Motor neuron (in vitro differentiated cells): ENCODE data around the gene CHST5. TPM values are rescaled to one million over a fixed set of nuclear protein-coding genes. Genes with fewer than 3 reads are reported as not detected.

Experiments
- ATAC-seq, 8 experiments: fragments of 200-7000 bp; cut with Tn5 transposase; replicated peaks in 6 of 8; 2 replicates each; pipeline ENCODE4 v1.8.0; 2021; ENCODE audit warnings: mild to moderate bottlenecking in 8 of 8, moderate library complexity in 8 of 8
- H3K27ac ChIP-seq, 2 donors: fragments of 250-450 bp; sonication (Bioruptor Pico); 2 replicates each; pipeline ENCODE4 v1.9.0; 2021; ENCODE audit warnings: antibody characterized with exemption in 2 of 2, mild to moderate bottlenecking in 2 of 2, moderate library complexity in 1 of 2
- H3K4me1 ChIP-seq, 2 donors: fragments of 250-450 bp; sonication (Bioruptor Pico); replicated peaks in 1 of 2; 2 replicates each; pipeline ENCODE4 v1.6.1; 2021; ENCODE audit warnings: antibody characterized with exemption in 2 of 2, mild to moderate bottlenecking in 2 of 2, moderate library complexity in 1 of 2
- H3K4me3 ChIP-seq, 5 donors: fragments of 250-450 bp; sonication (Bioruptor Pico); 2 replicates each; pipeline ENCODE4 v1.9.0; 2021; ENCODE audit warnings: antibody characterized with exemption in 5 of 5, mild to moderate bottlenecking in 5 of 5, moderate library complexity in 4 of 5
- WGBS, 10 experiments: fragments of 450-650 bp; shearing (Covaris generic); methylation state at CpG; one replicate each; pipeline ENCODE4 v1.0.0; 2022; 5-methylcytosine and 5-hydroxymethylcytosine counted together
- in situ Hi-C, 9 experiments: fragments of 400-800 bp; cut with MboI; loops; one replicate each; pipeline ENCODE4 v1.15.0; 2021; ENCODE audit warnings: low sequenced_read_pairs in 9 of 9, low pct_unique_long_range_greater_than_20kb in 2 of 9; ENCODE audit not compliant: unreplicated experiment in 9 of 9
- total RNA-seq, 8 experiments: library from RNA; unstranded; fragments of 300-600 nt; gene quantifications; 2 replicates each; pipeline versions ENCODE4 v1.2.3 to v1.2.4, GENCODE V29; 2022

The CHST5 gene
- total RNA-seq, 8 experiments from 2014 or later, result 0.20 to 1.5 (median 0.48) TPM

DNA sequence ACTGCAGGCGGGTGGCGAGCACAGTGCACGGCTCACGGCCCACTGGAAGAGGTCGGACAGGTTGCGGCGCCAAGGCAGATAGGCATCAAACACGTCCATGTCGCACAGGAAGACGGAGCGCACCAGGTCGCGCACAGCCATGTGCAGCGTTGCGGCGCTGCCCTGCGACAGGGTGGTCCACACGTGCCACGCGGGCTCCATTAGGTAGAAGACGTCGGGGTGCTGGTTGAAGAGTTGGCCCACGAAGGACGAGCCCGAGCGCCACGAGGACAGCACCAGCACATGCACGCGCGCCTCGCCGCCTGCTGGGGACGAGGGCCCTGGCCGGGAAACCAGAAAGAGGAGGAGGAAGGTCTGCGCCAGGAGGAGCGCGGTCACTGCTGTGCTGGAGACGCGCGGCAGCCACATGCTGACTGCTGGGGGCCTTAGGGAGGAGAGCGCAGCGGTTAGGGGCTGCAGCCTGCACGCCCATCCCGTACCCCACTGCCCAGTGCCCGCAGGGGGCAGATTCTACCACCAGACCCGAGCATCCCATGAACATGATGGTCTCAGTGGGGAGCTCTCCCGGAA, 56.4 kb downstream of the CHST5 start:
- no peak for ATAC-seq
- Histone ChIP-seq H3K4me3 (no peak overlapping the region), H3K4me1 (no peaks in the 10 kb centered on the region), H3K27ac (no peak overlapping the region)
- in situ Hi-C loops, result loop anchor here in 1 of 9 experiments (25.0 kb wide), 1 partner anchor 283 kb away; no protein-coding TSS in a partner anchor
- WGBS, 10 experiments, result 60 to 100% (median 93%) methylated on average over 1 to 16 of the region's 47 CpGs; no CpG with 5 or more reads in 4 of the 10 experiments

Other genes with a start within 250 kb of the CHST5 start
- gene CFDP1, start 102.6 kb downstream of the CHST5 start, total RNA-seq, result 100 to 1,000 TPM in 5 of 8 experiments, 10 to 100 TPM in 3; 43.5 to 130 (median 107) TPM
- gene TMEM170A, start 71.4 kb downstream of the CHST5 start, total RNA-seq, result 10 to 100 TPM in 7 of 8 experiments, 1 to 10 TPM in 1; 7.9 to 24.2 (median 17.1) TPM
- gene CHST6, start 40.7 kb downstream of the CHST5 start, total RNA-seq, result 1 to 10 TPM in 2 of 8 experiments, under 1 TPM in 6; 0.10 to 9.6 (median 0.49) TPM
- 10 to 100 TPM in 6 of 8 experiments, 1 to 10 TPM in 2; 7.8 to 66.5 (median 12.7) TPM for gene TMEM231, start 20.1 kb upstream of the CHST5 start, total RNA-seq
- 100 to 1,000 TPM; 111 to 235 (median 143) TPM for gene GABARAPL2, start 30.3 kb upstream of the CHST5 start, total RNA-seq
- 10 to 100 TPM; 34.0 to 67.2 (median 48.7) TPM for gene ADAT1, start 87.2 kb upstream of the CHST5 start, total RNA-seq
- 100 to 1,000 TPM; 106 to 187 (median 127) TPM for gene KARS1, start 111.6 kb upstream of the CHST5 start, total RNA-seq
- gene TERF2IP, start 111.7 kb upstream of the CHST5 start, total RNA-seq, result 100 to 1,000 TPM in 5 of 8 experiments, 10 to 100 TPM in 3; 55.4 to 212 (median 150) TPM
- 1 to 10 TPM in 2 of 8 experiments, under 1 TPM in 6; 0.41 to 2.5 (median 0.83) TPM for gene CPHXL2, start 140.9 kb upstream of the CHST5 start, total RNA-seq
- under 1 TPM in 2 of 8 experiments, not detected in 6; 0.31 to 0.42 TPM for gene DUXB, start 165.4 kb upstream of the CHST5 start, total RNA-seq
- under 1 TPM in 3 of 8 experiments, not detected in 5; 0.16 to 0.73 (median 0.18) TPM for gene CPHXL, start 190.4 kb upstream of the CHST5 start, total RNA-seq